Stimulated activated CD4-positive, alpha-beta T cell treated with anti-CD3 and anti-CD28 coated beads, Interleukin-2, amount 100 ng/mL, for 48 hours (primary cell): Measurements from ENCODE around the gene HEMK1.

Source experiments
- DNase-seq, 2 donors: peaks; one replicate each; pipeline ENCODE4 v3.0.0-alpha.2; 2020

The HEMK1 gene

GRCh38 chr3:50575372-50575771 lies 6.0 kb downstream of the HEMK1 start:
- no peak for DNase-seq

DNA sequence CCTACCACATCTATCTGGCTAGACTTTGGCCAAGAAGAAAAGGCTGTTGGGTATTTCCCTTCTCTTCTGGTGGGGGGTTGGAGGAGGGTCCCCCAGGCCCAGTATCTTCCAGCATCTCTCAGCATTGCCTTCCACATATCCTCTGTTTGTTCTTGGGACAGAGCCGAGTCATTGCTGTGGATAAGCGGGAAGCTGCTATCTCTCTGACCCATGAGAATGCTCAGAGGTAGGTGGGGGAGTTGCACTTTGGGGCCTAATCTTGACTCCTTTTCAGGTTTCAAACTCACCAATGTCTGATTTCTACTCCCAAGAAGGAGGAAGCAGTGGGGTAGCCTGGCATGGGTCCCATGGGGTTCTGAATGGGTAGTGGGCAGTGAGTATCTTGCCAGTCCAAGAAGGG lies 8.0 kb downstream of the HEMK1 start:
- no peak for DNase-seq

DNA sequence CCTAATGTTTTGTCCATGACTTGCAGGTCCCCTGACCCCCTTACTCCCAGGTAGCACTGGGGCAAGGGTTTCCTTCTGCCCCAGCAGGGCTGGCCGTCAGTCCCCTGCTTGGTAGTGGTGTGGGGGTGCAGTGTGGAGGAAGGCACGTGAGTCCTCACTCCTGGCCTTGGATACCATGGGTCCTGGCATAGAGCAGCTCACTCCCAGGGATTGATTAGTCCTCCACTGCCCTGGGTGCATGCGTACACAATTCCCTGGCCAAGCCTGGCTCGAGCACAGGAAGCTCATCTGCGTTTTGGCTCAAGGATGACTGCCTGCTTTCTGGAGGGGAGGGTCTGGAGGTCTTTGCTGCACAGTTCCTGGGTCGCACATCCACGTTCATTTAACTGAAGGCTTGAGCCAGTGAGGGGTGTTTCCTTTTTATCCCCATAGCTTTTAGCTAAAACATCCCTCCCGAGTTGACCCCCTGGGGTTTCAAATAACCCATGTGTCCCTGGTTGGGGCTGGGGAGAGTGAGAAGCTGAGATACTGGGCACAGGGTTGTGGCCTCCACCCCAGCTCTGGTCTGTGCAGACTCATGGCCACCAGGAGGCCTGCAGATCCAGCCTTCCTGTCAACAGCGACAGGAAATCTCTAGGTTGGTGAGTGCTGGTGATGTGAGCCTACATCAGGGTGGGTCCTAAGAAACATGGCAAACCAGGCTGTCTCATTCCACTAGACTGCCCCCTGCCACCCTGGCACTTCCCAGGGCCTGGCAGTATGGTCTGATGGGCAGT lies 11.5 kb downstream of the HEMK1 start:
- DNase-seq: no peak

- no peak for DNase-seq
Measured at GRCh38 chr3:50581459-50581842, 12.1 kb downstream of the HEMK1 start.

DNA sequence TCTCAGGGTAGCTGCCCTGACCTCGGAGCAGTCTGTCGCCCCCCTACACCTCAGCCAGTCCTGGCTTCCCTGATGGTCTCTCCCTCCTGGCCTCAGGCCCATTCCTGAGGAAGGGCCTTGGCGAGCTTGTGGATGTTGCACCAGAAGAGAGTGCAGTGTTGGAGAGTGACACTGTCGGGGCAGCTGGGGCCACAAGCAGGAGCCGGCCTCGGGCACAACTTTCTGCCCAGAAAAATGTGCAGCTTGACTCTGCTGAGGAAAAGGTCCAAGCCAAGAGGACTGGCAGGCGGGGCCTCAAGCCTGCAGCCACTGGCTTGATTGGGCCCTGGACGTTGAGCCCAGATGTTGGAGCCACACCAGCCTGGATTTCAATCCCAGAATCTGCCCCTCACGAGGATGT lies 12.8 kb downstream of the HEMK1 start:
- DNase-seq: no peak

GRCh38 chr3:50583897-50584296 lies 14.6 kb downstream of the HEMK1 start:
- DNase-seq: no peak

DNA sequence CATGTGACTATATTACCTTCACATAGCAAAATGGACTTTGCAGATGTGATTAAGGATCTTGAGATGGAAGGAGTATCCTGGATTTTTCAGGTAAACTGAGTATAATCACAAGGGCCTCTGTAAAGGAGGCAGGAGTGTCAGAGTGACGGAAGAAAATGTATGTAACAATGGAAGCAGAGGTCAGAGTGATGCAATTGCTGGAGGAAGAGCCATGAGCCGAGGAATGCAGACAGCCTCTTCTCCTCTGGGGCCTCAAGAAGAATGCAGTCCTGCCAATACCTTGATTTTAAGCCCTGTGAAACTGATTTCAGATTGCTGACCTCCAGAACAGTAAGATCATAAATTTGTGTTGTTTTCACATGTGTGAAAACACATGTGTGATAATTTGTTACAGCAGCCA lies 15.1 kb downstream of the HEMK1 start:
- no peak for DNase-seq

- no peak for DNase-seq
Measured at GRCh38 chr3:50585919-50586762, 16.8 kb downstream of the HEMK1 start.

- no peak for DNase-seq
Measured at GRCh38 chr3:50586763-50587070, 17.4 kb downstream of the HEMK1 start.

GRCh38 chr3:50587373-50587772 lies 18.1 kb downstream of the HEMK1 start:
- no peak for DNase-seq

- DNase-seq: peak; percentile 77 to 80
Measured at GRCh38 chr3:50587806-50588758, 18.8 kb downstream of the HEMK1 start.

DNA sequence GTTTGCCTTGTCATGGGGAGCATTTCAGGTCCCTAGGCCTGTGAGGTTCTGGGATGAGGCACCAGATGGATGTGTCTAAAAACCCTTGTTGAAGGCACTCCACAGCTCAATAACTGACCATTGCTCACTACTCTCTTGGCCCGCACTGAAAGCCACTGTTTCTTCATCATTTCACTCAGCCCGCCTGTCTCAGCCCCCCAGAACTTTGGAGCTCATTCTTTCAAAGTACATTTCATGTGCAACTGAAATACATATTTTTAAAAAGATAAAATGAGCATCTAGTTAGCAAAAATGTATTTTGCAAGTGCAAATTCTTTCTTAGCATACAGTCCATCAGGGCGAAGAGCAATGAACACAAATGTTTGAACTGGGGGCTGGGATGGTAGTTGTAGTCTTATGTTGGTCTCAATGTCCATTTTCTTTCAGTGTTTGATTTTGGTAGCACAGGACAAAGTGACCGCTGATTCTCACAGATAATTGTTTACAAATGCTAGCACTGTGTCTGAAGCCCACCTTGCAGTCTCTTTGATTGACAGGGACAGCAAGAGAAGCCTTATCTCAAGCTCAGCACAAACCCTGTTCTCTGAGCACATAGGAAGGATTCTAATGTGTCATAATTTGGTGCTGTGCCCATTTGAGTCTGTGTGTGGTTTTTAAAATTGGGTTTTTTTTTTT lies 19.6 kb downstream of the HEMK1 start:
- no peak for DNase-seq

- no peak for DNase-seq
Measured at GRCh38 chr3:50591196-50591741, 21.9 kb downstream of the HEMK1 start.

DNA sequence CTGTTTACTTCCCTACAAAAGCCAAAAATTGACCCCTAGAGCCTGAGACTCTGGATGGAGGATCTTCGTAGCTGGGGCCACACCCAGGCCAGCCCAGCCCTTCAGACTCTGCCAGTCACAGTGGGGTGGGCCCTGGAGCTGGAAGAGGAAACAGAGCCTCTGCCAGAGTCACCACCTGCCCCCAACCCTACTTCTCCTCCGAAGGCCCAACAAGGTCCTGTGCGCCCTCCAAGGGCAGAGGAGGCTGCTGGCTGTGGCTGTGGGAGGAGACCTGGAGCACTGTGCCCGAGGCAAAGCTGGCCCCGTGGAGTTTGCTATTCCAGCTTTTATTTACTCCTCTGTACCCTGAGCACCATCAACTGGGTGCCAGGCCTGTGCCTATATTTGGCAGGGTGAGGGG lies 23.2 kb downstream of the HEMK1 start:
- no peak for DNase-seq

DNA sequence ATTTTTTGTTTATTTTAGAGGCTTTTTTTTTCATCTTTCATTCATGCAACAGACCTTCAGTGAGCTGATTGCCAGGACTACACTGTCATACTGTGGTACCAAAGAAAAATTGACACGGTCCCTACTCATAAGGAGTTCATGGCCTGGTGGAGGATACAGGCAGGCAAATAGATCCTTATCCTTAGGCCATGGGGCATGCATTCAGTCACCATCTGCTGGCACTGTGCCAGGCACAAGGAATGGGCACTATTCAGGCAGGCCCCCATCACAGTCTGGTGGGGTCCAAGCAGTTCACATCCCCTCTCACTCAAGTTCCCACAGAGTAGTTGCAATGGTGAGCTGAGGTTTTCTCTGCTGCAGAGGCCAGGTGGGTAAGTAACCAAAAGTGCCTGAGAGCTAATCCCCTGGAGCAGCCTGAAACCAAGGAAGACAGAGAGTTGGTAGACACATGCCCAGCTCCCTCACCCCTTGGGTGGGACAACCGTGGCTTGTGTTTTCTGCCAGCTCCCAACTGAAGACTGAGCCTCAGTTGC lies 25.0 kb downstream of the HEMK1 start:
- no peak for DNase-seq

DNA sequence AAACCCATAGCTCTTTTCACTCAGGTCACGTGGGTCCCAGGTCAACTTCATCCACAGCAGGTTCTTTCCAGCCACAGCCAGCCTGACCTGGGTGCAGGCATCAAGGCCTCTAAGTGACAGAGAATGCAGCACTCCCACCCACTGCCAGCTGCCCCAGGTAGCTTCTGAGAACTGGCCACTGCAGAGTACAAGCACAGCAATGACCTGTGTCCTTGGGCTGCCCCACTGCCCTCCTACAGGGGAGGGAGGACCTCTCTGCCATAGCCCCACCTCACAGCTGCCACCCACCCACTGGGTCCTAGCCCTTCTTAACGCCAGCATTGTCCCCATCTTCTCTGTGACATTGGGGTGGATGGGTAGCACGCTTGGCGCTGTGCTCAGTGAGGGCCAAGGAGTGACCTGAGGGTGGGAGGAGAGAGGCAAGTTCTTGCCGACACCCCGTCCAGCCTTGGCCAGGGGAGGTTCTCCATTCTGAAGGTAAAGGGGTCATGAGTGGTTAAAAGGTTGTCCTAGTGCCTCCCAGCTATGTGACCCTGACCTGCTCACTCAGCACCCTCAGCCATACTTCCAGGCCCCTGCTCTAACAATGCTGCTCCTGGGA lies 29.9 kb downstream of the HEMK1 start:
- no peak for DNase-seq

- DNase-seq: no peak
Measured at GRCh38 chr3:50599716-50600118, 30.4 kb downstream of the HEMK1 start.

- no peak for DNase-seq
Measured at GRCh38 chr3:50600141-50600753, 30.9 kb downstream of the HEMK1 start.

- DNase-seq: peak; percentile 86 to 87
Measured at GRCh38 chr3:50600841-50601591, 31.7 kb downstream of the HEMK1 start.

DNA sequence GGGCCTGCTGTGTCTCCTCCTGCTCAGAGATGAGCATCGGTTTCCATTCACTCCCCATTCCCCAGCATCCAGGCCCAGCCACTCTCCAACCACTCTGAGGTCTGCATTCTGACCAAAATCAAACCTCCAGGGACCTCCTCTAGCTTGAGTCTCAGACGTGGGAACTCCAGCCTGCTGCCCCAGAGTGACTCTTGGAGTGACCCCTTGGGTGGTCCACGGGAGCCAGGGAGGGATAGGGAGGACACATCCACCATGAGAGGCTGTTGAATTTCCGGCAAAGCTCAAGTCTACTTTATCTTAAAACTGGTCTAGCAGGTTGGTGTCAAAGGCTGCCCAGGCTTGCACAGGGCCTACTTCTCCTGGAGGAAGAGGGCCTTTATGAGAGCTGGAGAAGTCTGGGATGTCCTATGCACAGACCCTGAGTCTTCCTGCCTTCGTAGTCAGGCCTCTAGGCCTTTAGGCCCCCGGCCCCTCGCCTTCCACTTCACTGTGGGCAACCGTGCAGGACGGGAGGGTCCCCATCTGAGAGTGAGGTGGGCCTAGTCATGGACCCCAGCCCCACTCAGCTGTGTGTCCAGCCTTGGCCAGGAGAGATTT lies 33.4 kb downstream of the HEMK1 start:
- DNase-seq: no peak
